Measurements from ENCODE around the gene NT5C2.

The NT5C2 gene

GRCh38 chr10:103066141-103067098, 126.7 kb downstream of the NT5C2 start:
- TF ChIP-seq, protein P1, sequence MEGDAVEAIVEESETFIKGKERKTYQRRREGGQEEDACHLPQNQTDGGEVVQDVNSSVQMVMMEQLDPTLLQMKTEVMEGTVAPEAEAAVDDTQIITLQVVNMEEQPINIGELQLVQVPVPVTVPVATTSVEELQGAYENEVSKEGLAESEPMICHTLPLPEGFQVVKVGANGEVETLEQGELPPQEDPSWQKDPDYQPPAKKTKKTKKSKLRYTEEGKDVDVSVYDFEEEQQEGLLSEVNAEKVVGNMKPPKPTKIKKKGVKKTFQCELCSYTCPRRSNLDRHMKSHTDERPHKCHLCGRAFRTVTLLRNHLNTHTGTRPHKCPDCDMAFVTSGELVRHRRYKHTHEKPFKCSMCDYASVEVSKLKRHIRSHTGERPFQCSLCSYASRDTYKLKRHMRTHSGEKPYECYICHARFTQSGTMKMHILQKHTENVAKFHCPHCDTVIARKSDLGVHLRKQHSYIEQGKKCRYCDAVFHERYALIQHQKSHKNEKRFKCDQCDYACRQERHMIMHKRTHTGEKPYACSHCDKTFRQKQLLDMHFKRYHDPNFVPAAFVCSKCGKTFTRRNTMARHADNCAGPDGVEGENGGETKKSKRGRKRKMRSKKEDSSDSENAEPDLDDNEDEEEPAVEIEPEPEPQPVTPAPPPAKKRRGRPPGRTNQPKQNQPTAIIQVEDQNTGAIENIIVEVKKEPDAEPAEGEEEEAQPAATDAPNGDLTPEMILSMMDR (IDR thresholded peaks at IDR 0.05; ENCODE audit: extremely low read depth, insufficient read depth, missing control alignments): no peak
- no peak for DNase-seq (ENCODE audit: low spot score)
- in situ Hi-C loops (cut with MboI; ENCODE audit: low pct_unique_long_range_greater_than_20kb, low sequenced_read_pairs, unreplicated experiment): no loop called here

DNA sequence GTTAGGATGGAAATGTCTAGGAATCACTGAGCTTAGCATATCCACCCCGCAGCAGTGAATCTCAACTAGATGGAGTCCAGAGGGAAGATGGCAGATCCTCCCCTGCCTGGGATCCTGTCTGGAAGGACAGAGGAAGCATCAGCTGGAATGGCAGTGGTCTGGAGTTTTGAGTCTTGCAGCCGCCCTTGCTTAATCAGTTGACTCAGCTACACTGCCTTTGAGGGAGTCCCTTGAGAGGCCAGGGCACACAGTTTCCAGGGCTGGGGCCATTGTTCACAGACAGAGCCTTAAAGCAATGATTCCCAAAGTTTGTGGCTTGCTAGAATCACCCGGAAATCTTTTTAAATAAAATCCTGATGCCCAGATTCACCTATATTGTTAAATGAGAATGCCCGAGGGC, 128.1 kb downstream of the NT5C2 start:
- TF ChIP-seq, protein P1 (IDR thresholded peaks at IDR 0.05; ENCODE audit: extremely low read depth, insufficient read depth, missing control alignments): no peak
- no peak for DNase-seq (ENCODE audit: low spot score)
- in situ Hi-C loops (cut with MboI; ENCODE audit: low pct_unique_long_range_greater_than_20kb, low sequenced_read_pairs, unreplicated experiment): no loop called here

DNA sequence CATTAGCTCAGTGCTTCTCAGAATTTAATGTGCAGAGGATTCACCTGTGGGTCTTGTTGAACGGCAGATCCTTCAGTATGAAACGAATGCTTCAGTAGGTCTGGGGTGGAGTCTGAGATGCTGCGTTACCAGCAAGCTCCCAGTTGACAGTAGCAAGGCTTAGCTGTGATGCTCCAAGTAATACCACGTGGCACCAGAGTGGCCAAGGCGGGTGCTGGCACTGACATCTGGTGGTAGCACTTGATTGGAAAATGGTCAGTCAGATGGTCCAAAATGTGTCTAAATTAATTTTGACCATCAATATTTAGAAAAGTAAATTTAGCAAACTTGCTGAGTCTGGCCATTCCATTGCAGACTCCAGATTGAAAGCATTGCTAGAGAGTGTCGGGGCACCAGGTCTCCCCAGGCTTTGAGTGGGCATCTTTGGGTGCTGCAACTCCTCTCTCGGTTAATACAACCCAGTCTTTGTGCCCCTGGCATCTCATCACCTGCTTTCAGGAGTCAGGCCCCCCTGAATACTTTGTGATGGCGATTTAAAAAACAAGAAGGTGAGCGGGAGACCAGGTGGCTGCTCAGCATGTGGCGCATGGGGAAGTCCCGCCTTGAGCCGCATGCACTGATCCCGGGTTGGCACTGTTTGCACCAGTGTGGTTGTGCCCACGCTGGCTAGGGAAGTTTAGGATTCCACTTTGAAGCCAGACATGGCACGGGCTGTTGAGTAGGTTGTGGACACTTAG, 130.1 kb downstream of the NT5C2 start:
- DNase-seq (ENCODE audit: low spot score): no peak

GRCh38 chr10:103060575-103060974, 132.5 kb downstream of the NT5C2 start:
- TF ChIP-seq, protein P1 (IDR thresholded peaks at IDR 0.05; ENCODE audit: extremely low read depth, insufficient read depth, missing control alignments): no peak
- in situ Hi-C loops (cut with MboI; ENCODE audit: low pct_unique_long_range_greater_than_20kb, low sequenced_read_pairs, unreplicated experiment): no loop called here
- DNase-seq (ENCODE audit: low spot score): no peak

More for the DNA sequence above, 130.1 kb downstream of the NT5C2 start:
- TF ChIP-seq, protein P1 (IDR thresholded peaks at IDR 0.05; ENCODE audit: extremely low read depth, insufficient read depth, missing control alignments): no peak
- in situ Hi-C loops (cut with MboI; ENCODE audit: low pct_unique_long_range_greater_than_20kb, low sequenced_read_pairs, unreplicated experiment): no loop called here

- in situ Hi-C loops (cut with MboI; ENCODE audit: low pct_unique_long_range_greater_than_20kb, low sequenced_read_pairs, unreplicated experiment): loop anchor here (10.0 kb wide), 1 partner anchor 133 kb away; no protein-coding TSS in a partner anchor
- TF ChIP-seq, protein P1 (IDR thresholded peaks at IDR 0.05; ENCODE audit: extremely low read depth, insufficient read depth, missing control alignments): no peak
- DNase-seq (ENCODE audit: low spot score): no peak
These were observed 135.0 kb downstream of the NT5C2 start for GRCh38 chr10:103058034-103058433.

DNA sequence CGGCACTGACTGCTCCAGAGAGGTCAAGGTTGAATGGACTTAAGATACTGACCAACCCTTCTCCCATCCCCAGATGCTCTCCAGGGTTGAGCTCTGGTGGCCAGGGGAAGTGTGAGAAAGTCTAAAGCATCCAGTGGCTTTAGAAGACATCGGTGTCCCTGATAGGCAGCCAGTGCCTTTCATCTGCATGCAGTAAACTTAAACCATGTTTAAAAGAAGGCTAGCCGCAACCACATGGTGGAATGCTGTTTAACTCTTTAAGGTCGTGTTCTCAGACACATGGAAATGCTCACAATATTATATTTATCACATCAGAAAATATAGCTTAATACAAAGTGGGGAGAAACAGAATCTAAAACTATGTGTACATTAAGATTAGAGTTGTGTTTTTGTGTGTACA, 138.0 kb downstream of the NT5C2 start:
- TF ChIP-seq, protein P1 (IDR thresholded peaks at IDR 0.05; ENCODE audit: extremely low read depth, insufficient read depth, missing control alignments): no peak
- in situ Hi-C loops (cut with MboI; ENCODE audit: low pct_unique_long_range_greater_than_20kb, low sequenced_read_pairs, unreplicated experiment): loop anchor here (10.0 kb wide), 1 partner anchor 130 kb away; no protein-coding TSS in a partner anchor
- no peak for DNase-seq (ENCODE audit: low spot score)

All from GM13977 (cell line).